ENCODE measurements around the gene FKBP15. TPM values are rescaled to one million over a fixed set of nuclear protein-coding genes. Genes with fewer than 3 reads are reported as not detected.

FKBP15 gene
- total RNA-seq, 1 experiment from 2014 or later: 17.6 TPM

GRCh38 chr9:113155911-113156588 is 65.0 kb downstream of the FKBP15 start:
- Histone ChIP-seq H3K9me3 (ENCODE audit: control insufficient read depth, insufficient read depth, low read depth, low read length) (no peaks in the 10 kb centered on the region), H3K27ac (ENCODE audit: low read length) (no peak overlapping the region), H3K4me1 (ENCODE audit: control insufficient read depth, insufficient read depth, low read length) (peaks cover 4% of the 10 kb centered on the region), H3K27me3 (ENCODE audit: control insufficient read depth, insufficient read depth, low read length) (no peaks in the 10 kb centered on the region), H3K4me3 (ENCODE audit: low read depth in 2 of 2, low read length in 2 of 2) (no peak overlapping the region), H3K36me3 (ENCODE audit: control insufficient read depth, insufficient read depth, low read length) (no peaks in the 10 kb centered on the region)
- ChIA-PET CTCF (no interaction called here), POLR2A (no interaction called here)
- in situ Hi-C loops (cut with HindIII; ENCODE audit: low pct_unique_long_range_greater_than_20kb, low sequenced_read_pairs) (no loop called here), intact Hi-C loops (cut with micrococcal nuclease; ENCODE audit: unreplicated experiment) (no loop called here)
- no TSS peak for BruUV-seq (replicated peaks)
- ATAC-seq (no peak), DNase-seq (ENCODE audit: low read depth, low spot score) (no peak)
- TF ChIP-seq TCF7L2 (IDR thresholded peaks at IDR 0.05; ENCODE audit: low read depth, low read length) (no peak), CTCF (IDR thresholded peaks at IDR 0.05) (no peak), SIN3A (IDR thresholded peaks at IDR 0.05; ENCODE audit: borderline replicate concordance, insufficient read depth, low read depth, low read length) (no peak), POLR2AphosphoS5 (IDR thresholded peaks at IDR 0.05; ENCODE audit: low read depth, low read length) (no peak), REST (IDR thresholded peaks at IDR 0.05; ENCODE audit: insufficient read depth in 1 of 2, low read depth in 2 of 2, low read length in 1 of 2) (no peak)

- intact Hi-C loops (cut with micrococcal nuclease; ENCODE audit: unreplicated experiment): no loop called here
- in situ Hi-C loops (cut with HindIII; ENCODE audit: low pct_unique_long_range_greater_than_20kb, low sequenced_read_pairs): no loop called here
- BruUV-seq (replicated peaks): no TSS peak
- peaks cover 4% of the 10 kb centered on the region for H3K4me1 ChIP-seq (ENCODE audit: control insufficient read depth, insufficient read depth, low read length)
- ChIA-PET POLR2A (no interaction called here), CTCF (no interaction called here)
- ATAC-seq (no peak), DNase-seq (ENCODE audit: low read depth, low spot score) (no peak)
- no peaks in the 10 kb centered on the region for H3K36me3 ChIP-seq (ENCODE audit: control insufficient read depth, insufficient read depth, low read length)
- H3K9me3 ChIP-seq (ENCODE audit: control insufficient read depth, insufficient read depth, low read depth, low read length): no peaks in the 10 kb centered on the region
- H3K27ac ChIP-seq (ENCODE audit: low read length): no peak overlapping the region
- H3K4me3 ChIP-seq (ENCODE audit: low read depth in 2 of 2, low read length in 2 of 2): no peak overlapping the region
- H3K27me3 ChIP-seq (ENCODE audit: control insufficient read depth, insufficient read depth, low read length): no peaks in the 10 kb centered on the region
- no peak for TF ChIP-seq SIN3A (IDR thresholded peaks at IDR 0.05; ENCODE audit: borderline replicate concordance, insufficient read depth, low read depth, low read length)
- no peak for TF ChIP-seq POLR2AphosphoS5 (IDR thresholded peaks at IDR 0.05; ENCODE audit: low read depth, low read length)
- TF ChIP-seq TCF7L2 (IDR thresholded peaks at IDR 0.05; ENCODE audit: low read depth, low read length): no peak
- TF ChIP-seq REST (IDR thresholded peaks at IDR 0.05; ENCODE audit: insufficient read depth in 1 of 2, low read depth in 2 of 2, low read length in 1 of 2): no peak
- TF ChIP-seq CTCF (IDR thresholded peaks at IDR 0.05): no peak
Observed at GRCh38 chr9:113154946-113155345, 66.1 kb downstream of the FKBP15 start.
